Measurements from ENCODE around the gene CASP2.
"Not testable (repeated sequence)": the region's sequence is repeated elsewhere in the genome, so short reads cannot be mapped to it uniquely, and the experiment has no call there.

The CASP2 gene

DNA sequence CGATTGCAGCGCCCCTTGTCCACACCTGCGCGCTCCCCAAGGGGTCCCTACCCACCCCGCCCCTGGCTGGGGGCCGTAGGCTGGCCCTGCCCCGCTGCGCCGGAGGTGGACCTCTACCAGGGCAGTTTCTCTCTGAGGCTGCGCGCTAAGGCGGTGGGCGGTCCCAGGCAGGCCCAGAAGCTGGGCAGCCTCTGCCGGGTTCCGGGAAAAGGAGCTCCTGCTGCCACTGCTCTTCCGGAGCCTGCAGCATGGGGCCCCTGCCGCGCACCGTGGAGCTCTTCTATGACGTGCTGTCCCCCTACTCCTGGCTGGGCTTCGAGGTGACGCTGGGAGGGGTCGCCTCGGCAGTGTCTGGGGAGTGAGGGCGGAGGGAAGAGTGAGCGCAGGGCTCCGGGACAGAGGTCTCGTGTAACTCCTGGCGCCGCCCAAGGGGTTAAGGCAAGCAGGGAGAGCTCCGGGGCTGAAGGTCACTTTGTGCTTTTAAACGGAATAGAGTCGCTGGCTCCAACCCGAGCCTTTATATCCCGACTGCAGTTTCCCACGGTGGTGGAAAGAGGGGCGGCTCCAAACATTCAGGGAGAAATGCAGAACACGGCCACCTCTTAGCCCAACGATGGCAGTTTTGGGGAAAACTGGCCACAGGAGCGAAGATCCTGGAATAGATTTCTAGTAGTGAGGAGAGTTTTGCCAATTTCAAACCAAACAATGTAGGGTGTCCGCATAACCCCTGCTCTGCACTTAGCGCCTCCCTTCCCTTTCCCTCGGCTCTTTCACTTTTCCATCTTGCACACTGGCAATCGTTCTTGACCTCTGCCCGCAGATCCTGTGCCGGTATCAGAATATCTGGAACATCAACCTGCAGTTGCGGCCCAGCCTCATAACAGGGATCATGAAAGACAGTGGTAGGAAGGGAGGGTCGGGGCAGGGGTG lies 24.6 kb upstream of the CASP2 start, which contains the start of gene GSTK1:
TSS of gene GSTK1 (plus strand) at position 176 of the 930 bp plus-strand sequence. CDS start at position 249, 73 bp downstream.
- in situ Hi-C loops (cut with HindIII; ENCODE audit: low sequenced_read_pairs) = no loop called here

DNA sequence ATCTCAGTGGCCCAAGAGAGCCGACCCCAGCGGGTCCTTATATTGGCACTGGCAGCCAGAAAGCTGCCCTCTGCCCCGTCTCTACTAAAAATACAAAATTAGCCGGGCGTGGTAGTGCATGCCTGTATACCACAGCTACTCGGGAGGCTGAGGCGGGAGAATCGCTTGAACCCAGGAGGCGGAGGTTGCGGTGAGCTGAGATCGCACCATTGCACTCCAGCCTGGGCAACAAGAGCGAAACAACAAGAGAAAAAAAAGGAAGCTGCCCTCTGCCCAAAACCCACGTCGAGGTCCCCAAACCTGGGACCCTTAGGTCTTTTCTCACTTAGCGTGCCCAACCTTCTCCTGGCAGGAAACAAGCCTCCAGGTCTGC lies 24.0 kb upstream of the CASP2 start:
- in situ Hi-C loops (cut with HindIII; ENCODE audit: low sequenced_read_pairs) = not testable (repeated sequence)

DNA sequence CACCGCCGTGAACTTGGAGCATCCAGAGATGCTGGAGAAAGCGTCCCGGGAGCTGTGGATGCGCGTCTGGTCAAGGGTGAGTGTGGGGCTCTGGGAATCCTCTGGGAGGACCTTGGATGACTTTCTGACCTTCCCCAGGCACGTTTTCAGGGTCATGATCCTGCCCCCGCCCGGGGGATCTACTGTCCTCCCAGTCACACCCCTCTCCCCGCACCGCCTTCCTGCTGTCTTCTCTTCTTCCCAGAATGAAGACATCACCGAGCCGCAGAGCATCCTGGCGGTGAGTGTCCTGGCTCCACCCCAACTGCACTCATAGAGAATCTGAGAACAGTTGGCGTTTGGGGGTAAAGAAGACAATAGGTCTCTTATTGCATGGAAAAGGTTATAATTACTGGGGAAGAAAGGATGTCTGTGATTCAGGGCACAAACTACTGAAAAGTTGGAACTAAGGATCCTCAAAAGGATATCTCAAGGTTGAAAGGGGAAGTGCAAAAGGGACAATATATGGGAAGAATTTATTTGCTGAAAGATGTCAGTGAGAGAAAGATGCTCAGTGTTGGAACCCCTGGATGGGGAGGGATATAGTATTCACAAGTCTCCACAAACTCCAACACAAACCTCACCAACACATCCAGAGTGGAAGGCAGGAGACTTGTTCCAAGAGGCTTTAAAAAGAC lies 23.0 kb upstream of the CASP2 start:
- in situ Hi-C loops (cut with HindIII; ENCODE audit: low sequenced_read_pairs) = no loop called here

DNA sequence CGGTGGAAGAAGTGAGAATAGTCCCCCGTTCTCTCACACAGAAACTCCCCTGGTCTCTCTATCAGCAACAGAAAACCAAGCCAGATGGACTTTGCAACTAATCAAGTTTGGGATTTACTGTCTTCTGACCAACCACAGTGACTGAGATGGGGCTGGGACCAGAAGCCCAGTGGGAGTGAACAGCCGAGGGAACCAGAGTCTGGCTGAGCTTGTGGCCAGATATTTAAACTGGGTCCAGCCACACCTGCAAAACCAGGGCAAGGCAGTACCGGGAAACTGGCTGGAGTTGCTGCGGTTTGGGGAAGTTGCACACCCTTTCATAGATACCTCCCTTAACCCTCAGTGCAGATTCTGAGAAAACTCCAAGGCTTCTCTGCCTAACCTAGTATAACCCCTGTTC lies 18.9 kb upstream of the CASP2 start:
- in situ Hi-C loops (cut with HindIII; ENCODE audit: low sequenced_read_pairs) = no loop called here

DNA sequence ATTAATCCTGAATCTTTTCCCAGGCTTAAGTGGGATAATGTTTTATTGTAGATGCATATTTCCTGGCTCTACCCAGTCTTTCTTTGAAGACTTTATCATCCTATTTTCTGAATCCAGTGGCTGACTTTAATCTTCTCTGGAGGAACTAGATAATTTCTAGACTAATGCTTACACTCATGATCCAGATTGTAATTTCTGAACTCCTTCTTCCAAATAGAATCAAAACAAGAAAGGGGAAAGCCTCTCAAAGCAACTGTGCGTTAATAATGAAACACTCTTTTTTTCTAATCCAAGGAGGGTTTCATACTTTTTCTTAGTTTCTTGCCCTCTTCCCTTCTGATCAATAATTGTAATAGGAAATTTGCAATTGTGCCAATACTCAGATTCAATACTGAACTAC lies 16.9 kb upstream of the CASP2 start:
- in situ Hi-C loops (cut with HindIII; ENCODE audit: low sequenced_read_pairs) = no loop called here

DNA sequence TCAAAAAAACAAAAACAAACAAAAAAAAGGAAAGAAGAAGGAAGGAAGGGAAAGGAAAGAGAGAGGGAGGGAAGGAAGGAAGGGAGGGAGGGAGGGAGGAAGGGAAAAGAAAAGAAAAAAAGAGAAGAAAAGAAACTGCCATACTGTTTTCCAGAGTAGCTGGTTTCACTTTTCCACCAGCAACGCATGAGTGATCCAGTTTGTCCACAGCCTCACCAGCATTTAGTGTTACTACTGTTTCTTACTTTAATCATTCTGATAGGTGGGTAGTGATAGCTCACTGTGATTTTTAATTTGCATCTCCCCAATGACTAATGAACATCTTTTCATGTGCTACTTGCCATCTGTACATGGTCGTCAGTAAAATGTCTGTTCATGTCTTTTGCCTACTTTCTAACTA lies 15.3 kb upstream of the CASP2 start:
- in situ Hi-C loops (cut with HindIII; ENCODE audit: low sequenced_read_pairs) = no loop called here

DNA sequence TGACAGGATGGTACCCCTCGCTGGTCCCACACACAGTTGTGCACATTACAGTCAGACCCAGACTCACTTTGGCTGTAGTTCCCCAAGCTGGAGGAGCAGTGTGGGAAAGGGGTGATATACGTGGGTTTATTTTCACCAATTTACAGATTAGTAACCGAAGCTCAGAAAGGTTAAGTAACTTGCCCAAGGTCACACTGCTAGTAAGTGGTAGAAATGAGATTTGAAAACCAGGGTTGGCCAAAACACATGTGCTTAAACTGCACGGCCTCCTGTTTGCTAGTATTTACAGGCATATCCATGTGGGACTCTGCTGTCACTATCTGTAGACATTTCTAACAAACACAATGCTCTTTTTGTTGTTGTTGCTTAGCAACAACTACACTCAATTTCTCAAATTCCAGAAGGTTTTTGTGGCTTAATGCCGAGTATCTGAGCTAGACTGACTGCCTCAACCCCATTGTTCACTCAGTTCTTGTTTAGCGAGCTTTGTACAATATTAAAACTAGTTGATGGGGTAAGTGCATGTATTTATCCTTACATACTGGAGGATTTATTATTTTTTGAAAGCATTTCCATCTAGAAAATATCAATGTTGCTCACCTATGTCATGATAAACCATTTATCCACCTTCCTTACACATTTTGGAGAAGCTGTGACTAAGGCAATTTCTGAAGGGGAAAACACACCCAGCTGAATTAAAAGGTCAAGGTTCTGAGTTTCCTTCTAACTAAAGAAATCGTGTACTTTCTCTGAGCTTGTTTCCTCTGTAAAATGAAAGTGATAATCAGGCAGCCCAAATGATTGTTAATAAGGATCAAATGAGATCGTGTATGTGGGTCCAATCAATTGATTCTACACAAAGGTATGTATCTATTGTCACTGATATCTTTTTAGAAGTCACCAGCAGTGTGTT lies 8.7 kb upstream of the CASP2 start:
- in situ Hi-C loops (cut with HindIII; ENCODE audit: low sequenced_read_pairs) = no loop called here

DNA sequence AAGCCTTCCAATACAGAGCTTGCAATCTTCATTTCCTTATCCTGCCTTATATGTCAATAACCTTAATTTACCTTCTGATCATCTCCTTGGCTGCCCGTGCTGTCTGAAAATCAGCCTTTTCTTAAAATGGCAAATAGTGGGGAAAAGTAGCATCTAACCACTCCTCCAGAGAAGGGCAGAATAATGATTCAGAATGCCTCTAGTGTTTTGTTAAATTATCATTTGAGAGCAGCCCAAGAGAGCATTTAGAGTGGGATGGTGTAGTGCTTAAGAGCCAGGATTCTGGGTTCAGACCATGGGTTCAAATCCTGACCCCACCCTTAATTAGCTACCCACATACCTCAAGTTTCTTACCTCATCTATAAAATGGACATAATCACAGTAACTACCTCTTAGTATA lies 8.0 kb upstream of the CASP2 start:
- in situ Hi-C loops (cut with HindIII; ENCODE audit: low sequenced_read_pairs) = no loop called here

DNA sequence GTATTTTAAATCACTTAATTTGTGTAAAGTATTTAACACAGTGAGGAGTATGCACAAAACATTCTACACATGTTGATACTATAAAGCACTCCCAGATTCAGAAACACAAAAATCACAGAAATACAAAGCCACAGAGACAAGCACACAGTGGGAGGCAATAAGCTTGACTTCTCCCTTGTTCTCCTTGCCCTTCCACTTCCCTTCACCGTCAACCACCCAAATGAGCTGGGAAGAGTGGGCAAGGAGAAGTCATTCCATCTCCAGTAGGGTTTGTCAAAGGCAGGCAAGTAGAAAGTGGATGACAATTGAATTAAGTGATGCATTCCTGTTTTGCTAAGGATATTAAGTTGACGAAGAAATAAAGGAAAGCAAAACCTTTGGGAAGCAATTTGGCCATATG lies 7.6 kb upstream of the CASP2 start:
- in situ Hi-C loops (cut with HindIII; ENCODE audit: low sequenced_read_pairs) = no loop called here

DNA sequence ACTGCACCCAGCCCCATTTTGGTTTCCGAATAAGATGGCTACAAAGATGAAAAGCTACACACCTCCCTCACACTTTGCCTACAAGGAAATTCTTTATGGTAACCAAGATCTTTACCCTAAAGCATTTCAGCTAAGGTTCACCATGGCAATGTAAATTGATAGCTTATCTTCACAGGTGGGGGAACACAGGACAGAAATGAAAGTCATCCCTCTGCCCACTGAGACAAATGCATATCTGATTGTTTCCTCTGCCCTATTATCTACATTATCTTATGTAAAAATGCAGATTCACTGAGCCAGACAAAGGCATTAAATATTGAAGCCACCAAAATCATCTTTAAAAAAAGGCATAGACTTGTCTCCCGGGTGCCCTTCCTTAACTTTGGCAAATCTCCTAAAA lies 6.6 kb upstream of the CASP2 start:
- in situ Hi-C loops (cut with HindIII; ENCODE audit: low sequenced_read_pairs) = no loop called here

DNA sequence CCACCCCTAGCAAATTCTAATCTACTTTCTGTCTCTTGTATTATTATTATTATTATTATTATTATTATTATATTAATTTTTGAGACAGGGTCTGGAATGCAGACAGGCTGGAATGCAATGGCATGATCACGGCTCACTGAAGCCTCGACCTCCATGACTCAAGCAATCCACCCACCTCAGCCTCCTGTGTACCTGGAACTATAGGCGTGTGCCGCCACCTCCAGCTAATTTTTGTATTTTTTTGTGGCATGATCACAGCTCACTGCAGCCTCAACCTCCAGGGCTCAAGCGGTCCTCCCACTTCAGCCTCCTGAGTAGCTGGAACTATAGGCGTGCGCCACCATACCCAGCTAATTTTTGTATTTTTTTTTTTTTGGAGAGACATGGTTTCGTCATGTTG lies 6.0 kb upstream of the CASP2 start:
- in situ Hi-C loops (cut with HindIII; ENCODE audit: low sequenced_read_pairs) = no loop called here

DNA sequence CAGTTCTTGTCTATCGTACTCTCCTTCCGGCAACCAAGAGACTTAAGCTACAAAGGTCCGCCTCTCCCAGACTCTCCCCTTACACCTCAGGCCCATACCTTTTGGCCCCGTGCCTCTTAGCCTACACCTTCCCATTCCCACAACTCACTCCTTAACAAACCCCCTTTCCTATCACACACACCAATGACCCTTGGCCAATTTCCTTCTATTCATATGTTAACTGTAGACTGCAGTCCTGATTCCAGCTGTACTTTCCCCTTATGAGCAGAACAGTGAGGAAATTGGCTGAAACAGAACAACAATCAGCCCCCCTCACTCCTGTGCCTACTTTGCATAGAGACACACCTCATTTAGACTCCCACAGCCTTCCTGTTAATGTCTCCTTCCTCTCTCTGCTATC lies 4.8 kb upstream of the CASP2 start:
- in situ Hi-C loops (cut with HindIII; ENCODE audit: low sequenced_read_pairs) = no loop called here

DNA sequence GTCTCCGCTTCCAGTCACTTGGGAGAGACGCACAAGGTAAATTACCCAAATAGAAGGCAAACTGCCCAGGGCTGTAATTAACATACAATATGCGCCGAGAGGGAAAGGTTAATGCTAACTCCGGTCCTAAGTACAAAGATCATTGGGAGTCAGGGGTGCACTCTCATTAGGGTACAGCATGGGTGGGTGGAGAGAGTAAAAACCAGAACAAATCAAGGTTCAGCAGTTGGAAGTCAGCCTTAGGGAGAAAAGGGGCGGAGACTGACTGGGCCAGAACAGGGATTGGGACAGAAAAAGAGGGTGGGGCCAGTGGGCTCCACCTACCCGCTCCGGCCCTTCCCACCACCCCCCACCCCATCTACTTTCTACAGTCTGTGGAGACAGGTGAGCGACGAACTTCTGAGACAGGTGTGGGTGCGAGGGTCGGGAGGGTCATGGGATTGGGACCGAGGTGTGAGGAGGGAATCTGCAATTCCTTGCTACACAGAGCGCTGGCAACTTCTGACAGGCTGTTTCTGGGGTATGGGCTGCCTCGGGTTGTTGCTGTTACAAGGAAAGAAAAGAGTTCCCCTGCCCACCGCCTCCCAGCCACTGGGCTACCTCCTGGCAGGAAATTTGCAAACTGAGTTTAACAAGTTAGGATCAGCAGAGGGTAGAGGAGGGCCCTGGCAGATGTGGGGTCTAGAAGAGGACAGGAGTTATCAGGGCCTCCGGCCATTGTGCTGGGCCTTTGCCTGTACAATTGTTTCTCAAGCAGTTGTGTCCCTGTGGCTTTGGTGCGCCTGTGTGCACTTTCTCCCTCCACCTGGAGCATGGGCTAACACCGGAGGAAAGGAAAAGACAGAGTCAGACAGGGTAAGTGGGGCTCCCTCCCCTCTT lies 3.3 kb upstream of the CASP2 start, which contains the start of gene TMEM139:
TSS of gene TMEM139 (plus strand) at position 368 of the 879 bp plus-strand sequence. CDS start 1,000 bp downstream, outside the sequence.
- in situ Hi-C loops (cut with HindIII; ENCODE audit: low sequenced_read_pairs) = no loop called here

DNA sequence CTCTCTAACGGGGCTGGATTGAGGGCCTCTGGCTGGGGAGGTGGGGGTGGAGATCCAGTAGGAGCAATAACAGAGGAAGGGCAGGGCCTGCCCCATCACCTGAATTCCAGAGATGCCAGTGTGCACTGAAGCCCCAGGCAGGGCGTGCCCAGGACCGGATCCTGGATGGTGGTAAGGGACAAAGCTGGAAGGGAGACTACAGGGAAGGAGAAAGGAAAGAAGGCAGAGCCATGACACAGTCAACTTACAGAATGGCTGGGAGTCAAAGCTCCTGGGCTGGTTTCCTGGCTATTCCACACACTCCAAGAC lies 2.7 kb upstream of the CASP2 start:
- in situ Hi-C loops (cut with HindIII; ENCODE audit: low sequenced_read_pairs) = no loop called here

DNA sequence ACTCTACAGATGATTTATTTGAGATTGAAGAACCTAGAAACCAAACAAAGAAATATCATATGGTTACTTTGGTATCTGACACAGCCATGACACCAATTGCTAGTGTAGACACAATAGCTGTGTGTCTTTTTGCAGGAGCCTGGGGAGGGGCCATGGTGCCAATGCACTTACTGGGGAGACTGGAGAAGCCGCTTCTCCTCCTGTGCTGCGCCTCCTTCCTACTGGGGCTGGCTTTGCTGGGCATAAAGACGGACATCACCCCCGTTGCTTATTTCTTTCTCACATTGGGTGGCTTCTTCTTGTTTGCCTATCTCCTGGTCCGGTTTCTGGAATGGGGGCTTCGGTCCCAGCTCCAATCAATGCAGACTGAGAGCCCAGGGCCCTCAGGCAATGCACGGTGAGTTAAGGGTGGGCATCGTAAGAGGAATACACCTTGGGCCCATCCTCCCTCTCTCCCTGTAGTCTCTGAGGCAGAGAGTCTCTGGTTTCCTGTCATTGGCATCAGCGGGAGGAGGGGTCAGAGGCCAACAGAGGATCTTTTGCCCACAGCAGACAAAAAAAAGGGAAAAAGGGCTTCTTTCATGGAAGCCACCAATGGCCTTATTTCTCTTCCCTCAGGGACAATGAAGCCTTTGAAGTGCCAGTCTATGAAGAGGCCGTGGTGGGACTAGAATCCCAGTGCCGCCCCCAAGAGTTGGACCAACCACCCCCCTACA lies 2.2 kb upstream of the CASP2 start:
- in situ Hi-C loops (cut with HindIII; ENCODE audit: low sequenced_read_pairs) = no loop called here

DNA sequence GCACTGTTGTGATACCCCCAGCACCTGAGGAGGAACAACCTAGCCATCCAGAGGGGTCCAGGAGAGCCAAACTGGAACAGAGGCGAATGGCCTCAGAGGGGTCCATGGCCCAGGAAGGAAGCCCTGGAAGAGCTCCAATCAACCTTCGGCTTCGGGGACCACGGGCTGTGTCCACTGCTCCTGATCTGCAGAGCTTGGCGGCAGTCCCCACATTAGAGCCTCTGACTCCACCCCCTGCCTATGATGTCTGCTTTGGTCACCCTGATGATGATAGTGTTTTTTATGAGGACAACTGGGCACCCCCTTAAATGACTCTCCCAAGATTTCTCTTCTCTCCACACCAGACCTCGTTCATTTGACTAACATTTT lies 1.6 kb upstream of the CASP2 start:
- in situ Hi-C loops (cut with HindIII; ENCODE audit: low sequenced_read_pairs) = no loop called here

DNA sequence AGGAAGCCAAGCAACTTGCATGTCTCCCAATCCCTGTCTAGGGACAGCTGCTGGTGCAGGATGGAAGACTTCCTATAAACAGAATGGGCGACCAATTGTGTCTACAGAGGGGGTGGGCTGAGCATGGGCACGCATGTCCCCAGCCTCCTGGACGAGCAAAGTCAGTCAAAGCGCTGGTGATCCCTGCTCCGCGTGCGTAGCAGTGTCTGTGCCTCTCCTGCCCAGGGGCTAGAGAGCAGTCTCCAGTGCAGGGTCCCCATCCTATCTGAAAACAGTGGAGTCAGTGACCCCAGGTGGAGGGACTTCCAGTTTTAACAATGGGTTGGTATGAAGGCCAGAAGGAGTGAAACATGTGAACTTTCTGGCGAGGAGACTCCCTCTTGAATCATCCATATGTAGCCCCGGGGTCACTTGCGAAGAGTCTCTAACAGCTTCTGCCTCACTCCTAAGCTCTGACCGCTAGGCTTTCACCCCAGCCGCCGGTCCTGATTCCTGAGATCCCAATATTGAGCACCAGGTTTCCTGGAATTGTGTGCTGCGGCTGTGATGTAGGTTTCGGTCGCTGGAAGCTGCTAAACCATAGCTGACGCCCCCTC lies 714 bp upstream of the CASP2 start:
- in situ Hi-C loops (cut with HindIII; ENCODE audit: low sequenced_read_pairs) = no loop called here

DNA sequence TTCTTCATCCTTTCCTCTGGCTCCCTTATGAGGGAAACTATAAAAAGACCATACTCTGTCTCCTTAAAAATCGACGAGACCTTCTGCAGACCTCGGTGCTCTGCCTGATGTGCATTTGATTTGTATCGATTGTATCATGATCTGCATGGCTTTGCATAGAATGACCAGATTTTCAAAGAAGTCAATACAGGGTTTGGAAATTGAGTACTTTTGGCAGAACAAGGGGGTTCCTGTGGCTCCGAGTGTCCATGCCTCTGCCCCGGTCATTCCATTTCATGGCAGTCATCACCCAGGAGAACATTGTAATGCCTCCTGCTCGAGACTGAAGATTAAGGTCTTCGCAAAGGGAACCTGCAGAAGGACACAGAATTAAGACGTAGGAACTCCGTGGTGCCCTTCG lies 685 bp downstream of the CASP2 start:
- in situ Hi-C loops (cut with HindIII; ENCODE audit: low sequenced_read_pairs) = no loop called here

DNA sequence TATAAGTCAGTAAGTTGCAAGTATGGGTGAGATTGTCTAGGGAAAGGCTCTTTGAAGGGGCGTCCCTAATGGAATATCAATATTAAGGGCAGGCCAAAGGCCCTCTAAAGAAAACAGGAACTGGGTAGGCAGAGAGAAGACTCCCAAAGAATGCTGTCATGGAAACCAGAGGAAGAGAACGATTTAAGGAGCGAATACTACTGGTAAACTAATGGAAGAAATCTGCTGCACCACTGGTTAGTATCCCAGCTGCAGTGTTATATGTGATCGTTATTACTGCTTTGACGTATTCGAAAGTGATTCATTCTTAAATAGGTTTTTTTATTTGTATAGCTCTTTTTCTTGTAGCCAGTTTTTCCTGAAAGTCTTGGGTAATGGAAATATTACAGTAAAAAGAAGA lies 1.3 kb downstream of the CASP2 start:
- in situ Hi-C loops (cut with HindIII; ENCODE audit: low sequenced_read_pairs) = no loop called here
